HepG2 (cell line): Measurements from ENCODE around the gene DNLZ. TPM values are rescaled to one million over a fixed set of nuclear protein-coding genes. Genes with fewer than 3 reads are reported as not detected.

Experiments used
- ATAC-seq: fragments of 200-7000 bp; cut with Tn5 transposase; 3 replicates; pipeline ENCODE4 v1.9.1; 2020; ENCODE audit warnings: mild to moderate bottlenecking, moderate library complexity
- BruUV-seq: library from RNA; stranded (reverse); fragments of 400-500 nt; replicated peaks from 2 replicates; lab custom pipeline; 2021; lab: Mats Ljungman, UMichigan
- CTCF ChIA-PET: fragments of 300-600 bp; formaldehyde crosslinking; extraction: SDS; loops from one replicate; lab custom pipeline; 2021; ENCODE audit warnings: low total read pairs, inconsistent platforms, low intra/inter-chr PET ratio; lab: Yijun Ruan, JAX
- POLR2A ChIA-PET: fragments of 350-600 bp; sonication (Branson Sonifier 250); formaldehyde crosslinking; loops from one replicate; lab custom pipeline; 2020; ENCODE audit warnings: antibody characterized with exemption, inconsistent platforms; lab: Yijun Ruan, JAX
- DNase-seq: peaks from one replicate; pipeline ENCODE4 v3.0.0-alpha.2; 2015; ENCODE audit warnings: low spot score
- FAIRE-seq: peaks from 3 replicates; lab custom pipeline; 2011; peaks lifted over from hg19 to GRCh38; lab: Jason Lieb, UNC
- H2AFZ ChIP-seq: one replicate; pipeline ENCODE4 v1.6.1; 2011; ENCODE audit warnings: low read length, inconsistent platforms
- H3K27ac ChIP-seq: fragments of 300-600 bp; 3 replicates; pipeline ENCODE4 v1.8.0; 2011; ENCODE audit warnings: mixed run types, mild to moderate bottlenecking, mixed read lengths, low read length, inconsistent platforms; ENCODE audit not compliant: insufficient read depth; ENCODE audit errors: extremely low read length
- H3K27me3 ChIP-seq, 2 experiments: fragments of 200-600 bp in 1 of 2; 2 replicates in 1 of 2; 3 replicates in 1 of 2; pipeline versions ENCODE4 v1.6.0 to v1.8.0; 2011; ENCODE audit warnings: low read length in 2 of 2, mild to moderate bottlenecking in 2 of 2, moderate library complexity in 2 of 2, inconsistent platforms in 1 of 2; ENCODE audit not compliant: insufficient read depth in 2 of 2, control insufficient read depth in 1 of 2
- H3K36me3 ChIP-seq, 2 experiments: fragments of 200-600 bp in 1 of 2; replicated peaks in 1 of 2; 2 replicates in 1 of 2; 3 replicates in 1 of 2; pipeline versions ENCODE4 v1.5.1 to v1.8.0; 2011; ENCODE audit warnings: low read length in 2 of 2, inconsistent platforms in 1 of 2; ENCODE audit not compliant: insufficient read depth in 2 of 2, control insufficient read depth in 1 of 2
- H3K4me1 ChIP-seq: 2 replicates; pipeline ENCODE4 v1.5.1; 2012; ENCODE audit warnings: low read length, inconsistent platforms; ENCODE audit not compliant: insufficient read depth
- H3K4me2 ChIP-seq: 2 replicates; pipeline ENCODE4 v1.6.0; 2011; ENCODE audit warnings: low read depth, low read length, inconsistent platforms
- H3K4me3 ChIP-seq, 3 experiments: fragments of 200-600 bp in 1 of 3; sonication (generic), shearing (Covaris generic) in 1 of 3; replicated peaks in 1 of 3; 2 replicates each; pipeline ENCODE4 v1.5.1; 2011 to 2016; ENCODE audit warnings: low read length in 3 of 3, inconsistent platforms in 2 of 3, low read depth in 2 of 3, mild to moderate bottlenecking in 2 of 3, control low read depth in 1 of 3, mixed read lengths in 1 of 3; ENCODE audit not compliant: insufficient read depth in 1 of 3
- H3K79me2 ChIP-seq: one replicate; pipeline ENCODE4 v1.6.1; 2011; ENCODE audit warnings: low read length, inconsistent platforms; ENCODE audit not compliant: insufficient read depth
- H3K9ac ChIP-seq: 2 replicates; pipeline ENCODE4 v1.6.0; 2011; ENCODE audit warnings: mild to moderate bottlenecking, low read depth, low read length, inconsistent platforms; ENCODE audit not compliant: insufficient read depth
- H3K9me3 ChIP-seq: 2 replicates; pipeline ENCODE4 v1.5.1; 2012; ENCODE audit warnings: mild to moderate bottlenecking, low read length
- H4K20me1 ChIP-seq: 2 replicates; pipeline ENCODE4 v1.6.0; 2011; ENCODE audit warnings: inconsistent platforms, mild to moderate bottlenecking, low read length, moderate library complexity; ENCODE audit not compliant: insufficient read depth
- ADNP ChIP-seq: sonication (generic); formaldehyde crosslinking; IDR thresholded peaks from 2 replicates; pipeline ENCODE4 v1.4.0; 2020; ENCODE audit warnings: missing genetic modification reagents
- ARID4A ChIP-seq: sonication (generic); formaldehyde crosslinking; IDR thresholded peaks from 2 replicates; pipeline ENCODE4 v1.5.0; 2020; ENCODE audit warnings: mild to moderate bottlenecking, missing genetic modification reagents, borderline replicate concordance
- ATF4 ChIP-seq, 2 experiments: fragments of 450-650 bp in 1 of 2; sonication (generic) in 1 of 2; formaldehyde crosslinking; IDR thresholded peaks; 2 replicates each; pipeline versions ENCODE4 v1.5.0 to v1.8.0; 2020 to 2022; ENCODE audit warnings: mild to moderate bottlenecking in 1 of 2, missing genetic modification reagents in 1 of 2
- CHD2 ChIP-seq: IDR thresholded peaks from 2 replicates; pipeline ENCODE4 v1.6.1; 2011; ENCODE audit warnings: low read depth, low read length, improper control_type of control experiment
- MBD4 ChIP-seq: IDR thresholded peaks from 2 replicates; pipeline ENCODE4 v1.6.1; 2012; ENCODE audit warnings: low read length, inconsistent platforms, borderline replicate concordance
- NCOA5 ChIP-seq: sonication (generic); formaldehyde crosslinking; IDR thresholded peaks from 2 replicates; pipeline ENCODE4 v1.4.0; 2020; ENCODE audit warnings: missing genetic modification reagents
- RBM22 ChIP-seq: fragments of 200-400 bp; formaldehyde crosslinking; optimal IDR thresholded peaks from 2 replicates; pipeline ENCODE3; 2017; ENCODE audit warnings: mild to moderate bottlenecking, low read length, moderate library complexity
- ZNF766 ChIP-seq: sonication (generic); formaldehyde crosslinking; IDR thresholded peaks from 2 replicates; pipeline ENCODE4 v1.5.0; 2020; ENCODE audit warnings: missing genetic modification reagents, borderline replicate concordance
- WGBS: methylation state at CpG from one replicate; pipeline ENCODE4 v1.1.6; 2017; ENCODE audit warnings: low lambda C conversion rate; 5-methylcytosine and 5-hydroxymethylcytosine counted together
- in situ Hi-C: cut with HindIII; loops from 2 replicates; pipeline ENCODE4 v1.10.0; 2017; ENCODE audit warnings: low pct_unique_long_range_greater_than_20kb; ENCODE audit not compliant: extremely low pct_ligation_motif_present
- intact Hi-C: fragments of 100-400 bp; cut with micrococcal nuclease; formaldehyde crosslinking; loops from one replicate; pipeline ENCODE4 v1.10.0; 2022; ENCODE audit not compliant: unreplicated experiment
- polyA plus RNA-seq, 8 experiments: library from polyadenylated mRNA; depleted of rRNA in 3 of 8; stranded (reverse) in 7 of 8; unstranded in 1 of 8; fragments of >200 nt; fragmentation: Illumina TruSeq in 4 of 8; extraction: Trizol in 4 of 8; gene quantifications; 2 replicates each; pipeline versions ENCODE4 v1.2.1 to v1.2.3, GENCODE V29; 2011 to 2016; ENCODE audit warnings: low read depth in 4 of 8, missing spikeins in 1 of 8, mixed read lengths in 1 of 8; ENCODE audit not compliant: insufficient read depth in 1 of 8
- total RNA-seq, 5 experiments: library from RNA; depleted of rRNA; stranded (reverse); fragments of >200 nt; fragmentation: Illumina TruSeq; extraction: Trizol; gene quantifications; 2 replicates each; pipeline ENCODE4 v1.2.3, GENCODE V29; 2016; ENCODE audit warnings: low read depth in 1 of 5
- TF ChIP-seq, protein P1 (sequence below): sonication (generic); formaldehyde crosslinking; IDR thresholded peaks from 2 replicates; pipeline ENCODE4 v1.4.0; 2020; ENCODE audit warnings: mild to moderate bottlenecking, missing genetic modification reagents

Gene DNLZ
- total and polyA plus RNA-seq, 2 of the 13 experiments (the other 11 are each of a cell fraction or from before 2014, with no cell fraction given): 3.4 to 8.0 TPM

- Histone ChIP-seq H3K4me2 (no peak overlapping the region), H3K79me2 (no peaks in the 10 kb centered on the region), H3K4me3 (no peak overlapping the region), H2AFZ (no peak overlapping the region), H4K20me1 (no peaks in the 10 kb centered on the region), H3K27me3 (no peaks in the 10 kb centered on the region; a peak in 1 of 5 replicates), H3K9me3 (no peaks in the 10 kb centered on the region), H3K36me3 (peaks cover 0 to 3% of the 10 kb centered on the region in 2 experiments; a peak in 1 of 5 replicates), H3K4me1 (peaks cover 22% of the 10 kb centered on the region), H3K9ac (no peak overlapping the region), H3K27ac (no peak overlapping the region)
- in situ Hi-C loops (no loop called here), intact Hi-C loops (no loop called here)
- ChIA-PET POLR2A (interaction anchor here (4.0 kb wide), 1 partner anchor 12 kb away, joined by 38 read pairs; the partner anchor contains the start of gene DNLZ), CTCF (no interaction called here)
- DNase-seq (no peak), FAIRE-seq (no peak), ATAC-seq (no peak)
- WGBS: 95% methylated on average over 9 of the region's 12 CpGs
- TF ChIP-seq RBM22 (no peak), CHD2 (no peak), ADNP (no peak), ZNF766 (CRISPR knock-in tag) (no peak), MBD4 (no peak), ATF4 (CRISPR knock-in tag; IDR thresholded peaks at IDR 0.05) (no peak), ARID4A (CRISPR knock-in tag) (no peak), NCOA5 (CRISPR knock-in tag) (no peak)
- TF ChIP-seq, protein P1, sequence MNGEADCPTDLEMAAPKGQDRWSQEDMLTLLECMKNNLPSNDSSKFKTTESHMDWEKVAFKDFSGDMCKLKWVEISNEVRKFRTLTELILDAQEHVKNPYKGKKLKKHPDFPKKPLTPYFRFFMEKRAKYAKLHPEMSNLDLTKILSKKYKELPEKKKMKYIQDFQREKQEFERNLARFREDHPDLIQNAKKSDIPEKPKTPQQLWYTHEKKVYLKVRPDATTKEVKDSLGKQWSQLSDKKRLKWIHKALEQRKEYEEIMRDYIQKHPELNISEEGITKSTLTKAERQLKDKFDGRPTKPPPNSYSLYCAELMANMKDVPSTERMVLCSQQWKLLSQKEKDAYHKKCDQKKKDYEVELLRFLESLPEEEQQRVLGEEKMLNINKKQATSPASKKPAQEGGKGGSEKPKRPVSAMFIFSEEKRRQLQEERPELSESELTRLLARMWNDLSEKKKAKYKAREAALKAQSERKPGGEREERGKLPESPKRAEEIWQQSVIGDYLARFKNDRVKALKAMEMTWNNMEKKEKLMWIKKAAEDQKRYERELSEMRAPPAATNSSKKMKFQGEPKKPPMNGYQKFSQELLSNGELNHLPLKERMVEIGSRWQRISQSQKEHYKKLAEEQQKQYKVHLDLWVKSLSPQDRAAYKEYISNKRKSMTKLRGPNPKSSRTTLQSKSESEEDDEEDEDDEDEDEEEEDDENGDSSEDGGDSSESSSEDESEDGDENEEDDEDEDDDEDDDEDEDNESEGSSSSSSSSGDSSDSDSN: no peak
- no TSS peak for BruUV-seq
Measured at GRCh38 chr9:136375096-136375495, 11.6 kb upstream of the DNLZ start.
